Loucy (cell line): Measurements from ENCODE around the gene TTLL5.

Source experiments
- H2AFZ ChIP-seq: fragments of 200-600 bp; sonication (generic); 2 replicates; pipeline ENCODE4 v1.6.0; 2016; ENCODE audit warnings: antibody characterized with exemption, mild to moderate bottlenecking, low read length, moderate library complexity
- H3F3A ChIP-seq: fragments of 200-600 bp; 2 replicates; pipeline ENCODE4 v1.6.0; 2016; ENCODE audit warnings: antibody characterized with exemption, low read depth, mild to moderate bottlenecking
- H3K27me3 ChIP-seq: fragments of 200-600 bp; sonication (generic); 2 replicates; pipeline ENCODE4 v1.6.1; 2014; ENCODE audit warnings: low read length, mild to moderate bottlenecking; ENCODE audit not compliant: insufficient read depth, poor library complexity, severe bottlenecking
- H3K36me3 ChIP-seq: fragments of 200-600 bp; sonication (generic); 2 replicates; pipeline ENCODE4 v1.6.1; 2016; ENCODE audit warnings: low read length; ENCODE audit not compliant: insufficient read depth
- H3K4me1 ChIP-seq: fragments of 200-600 bp; sonication (generic); 2 replicates; pipeline ENCODE4 v1.5.1; 2014; ENCODE audit warnings: low read length, mild to moderate bottlenecking; ENCODE audit not compliant: insufficient read depth, poor library complexity, severe bottlenecking
- H3K4me2 ChIP-seq: fragments of 200-600 bp; sonication (generic); 2 replicates; pipeline ENCODE4 v1.6.0; 2014; ENCODE audit warnings: antibody characterized with exemption, low read length, low read depth, mild to moderate bottlenecking; ENCODE audit not compliant: poor library complexity, severe bottlenecking
- H3K4me3 ChIP-seq: fragments of 200-600 bp; sonication (generic); 2 replicates; pipeline ENCODE4 v1.5.1; 2014; ENCODE audit warnings: low read length, mild to moderate bottlenecking, mixed read lengths; ENCODE audit not compliant: poor library complexity, severe bottlenecking
- H3K79me2 ChIP-seq: fragments of 200-600 bp; sonication (generic); 2 replicates; pipeline ENCODE4 v1.6.1; 2014; ENCODE audit warnings: low read length; ENCODE audit not compliant: insufficient read depth
- H3K9ac ChIP-seq: fragments of 200-600 bp; sonication (generic); 2 replicates; pipeline ENCODE4 v1.6.0; 2014; ENCODE audit warnings: mild to moderate bottlenecking, low read depth, low read length, moderate library complexity; ENCODE audit not compliant: poor library complexity, severe bottlenecking
- H3K9me2 ChIP-seq: fragments of 200-600 bp; sonication (generic); replicated peaks from 2 replicates; pipeline ENCODE4 v1.6.1; 2016; ENCODE audit warnings: low read depth, low read length, mixed read lengths
- H3K9me3 ChIP-seq: fragments of 200-600 bp; sonication (generic); 2 replicates; pipeline ENCODE4 v1.6.1; 2014; ENCODE audit warnings: mild to moderate bottlenecking, antibody characterized with exemption, low read length, low read depth; ENCODE audit not compliant: insufficient read depth
- H4K20me1 ChIP-seq: fragments of 200-600 bp; sonication (generic); 2 replicates; pipeline ENCODE4 v1.6.0; 2014; ENCODE audit warnings: antibody characterized with exemption, low read length, mild to moderate bottlenecking; ENCODE audit not compliant: insufficient read depth, poor library complexity, severe bottlenecking
- EZH2phosphoT487 ChIP-seq: fragments of 200-600 bp; IDR thresholded peaks from 2 replicates; pipeline ENCODE4 v1.6.1; 2018; ENCODE audit warnings: antibody characterized with exemption, mild to moderate bottlenecking, moderate library complexity, borderline replicate concordance
- TF ChIP-seq, protein P1 (sequence below): fragments of 200-600 bp; sonication (generic); conservative IDR thresholded peaks from 2 replicates; pipeline ENCODE4 v1.5.1; 2014; ENCODE audit warnings: mild to moderate bottlenecking, antibody characterized with exemption, low read length

The TTLL5 gene

DNA sequence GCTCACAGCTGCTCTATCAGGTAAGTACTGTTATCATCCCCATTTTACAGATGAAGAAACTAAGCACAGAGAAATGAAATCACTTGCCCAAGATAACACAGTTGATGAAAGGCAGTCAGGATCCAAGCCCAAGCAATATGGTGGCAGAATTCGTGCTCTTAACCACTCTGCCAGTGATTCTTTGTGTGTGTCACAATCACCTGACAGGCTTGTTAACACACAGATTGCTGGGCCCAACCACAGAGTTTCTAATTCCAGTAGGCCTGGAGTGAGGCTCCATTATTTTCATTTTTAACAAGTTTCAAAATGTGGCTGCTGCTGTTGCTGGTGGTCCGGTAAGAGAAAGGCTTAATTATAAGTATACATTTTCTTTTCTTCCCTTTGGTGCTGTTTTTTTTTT lies 186.5 kb downstream of the TTLL5 start:
- no peaks in the 10 kb centered on the region for H3K9me2 ChIP-seq
- no peak overlapping the region for H3K4me3 ChIP-seq
- no peak overlapping the region for H3K9ac ChIP-seq
- H3K4me2 ChIP-seq, result no peak overlapping the region
- H3K36me3 ChIP-seq, result no peaks in the 10 kb centered on the region
- H3F3A ChIP-seq, result no peaks in the 10 kb centered on the region
- no peaks in the 10 kb centered on the region for H3K4me1 ChIP-seq
- no peaks in the 10 kb centered on the region for H4K20me1 ChIP-seq
- TF ChIP-seq, protein P1, sequence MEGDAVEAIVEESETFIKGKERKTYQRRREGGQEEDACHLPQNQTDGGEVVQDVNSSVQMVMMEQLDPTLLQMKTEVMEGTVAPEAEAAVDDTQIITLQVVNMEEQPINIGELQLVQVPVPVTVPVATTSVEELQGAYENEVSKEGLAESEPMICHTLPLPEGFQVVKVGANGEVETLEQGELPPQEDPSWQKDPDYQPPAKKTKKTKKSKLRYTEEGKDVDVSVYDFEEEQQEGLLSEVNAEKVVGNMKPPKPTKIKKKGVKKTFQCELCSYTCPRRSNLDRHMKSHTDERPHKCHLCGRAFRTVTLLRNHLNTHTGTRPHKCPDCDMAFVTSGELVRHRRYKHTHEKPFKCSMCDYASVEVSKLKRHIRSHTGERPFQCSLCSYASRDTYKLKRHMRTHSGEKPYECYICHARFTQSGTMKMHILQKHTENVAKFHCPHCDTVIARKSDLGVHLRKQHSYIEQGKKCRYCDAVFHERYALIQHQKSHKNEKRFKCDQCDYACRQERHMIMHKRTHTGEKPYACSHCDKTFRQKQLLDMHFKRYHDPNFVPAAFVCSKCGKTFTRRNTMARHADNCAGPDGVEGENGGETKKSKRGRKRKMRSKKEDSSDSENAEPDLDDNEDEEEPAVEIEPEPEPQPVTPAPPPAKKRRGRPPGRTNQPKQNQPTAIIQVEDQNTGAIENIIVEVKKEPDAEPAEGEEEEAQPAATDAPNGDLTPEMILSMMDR, result no peak
- TF ChIP-seq EZH2phosphoT487, result no peak
- no peaks in the 10 kb centered on the region for H3K9me3 ChIP-seq
- no peaks in the 10 kb centered on the region for H3K79me2 ChIP-seq
- H2AFZ ChIP-seq, result no peak overlapping the region
- H3K27me3 ChIP-seq, result no peaks in the 10 kb centered on the region

DNA sequence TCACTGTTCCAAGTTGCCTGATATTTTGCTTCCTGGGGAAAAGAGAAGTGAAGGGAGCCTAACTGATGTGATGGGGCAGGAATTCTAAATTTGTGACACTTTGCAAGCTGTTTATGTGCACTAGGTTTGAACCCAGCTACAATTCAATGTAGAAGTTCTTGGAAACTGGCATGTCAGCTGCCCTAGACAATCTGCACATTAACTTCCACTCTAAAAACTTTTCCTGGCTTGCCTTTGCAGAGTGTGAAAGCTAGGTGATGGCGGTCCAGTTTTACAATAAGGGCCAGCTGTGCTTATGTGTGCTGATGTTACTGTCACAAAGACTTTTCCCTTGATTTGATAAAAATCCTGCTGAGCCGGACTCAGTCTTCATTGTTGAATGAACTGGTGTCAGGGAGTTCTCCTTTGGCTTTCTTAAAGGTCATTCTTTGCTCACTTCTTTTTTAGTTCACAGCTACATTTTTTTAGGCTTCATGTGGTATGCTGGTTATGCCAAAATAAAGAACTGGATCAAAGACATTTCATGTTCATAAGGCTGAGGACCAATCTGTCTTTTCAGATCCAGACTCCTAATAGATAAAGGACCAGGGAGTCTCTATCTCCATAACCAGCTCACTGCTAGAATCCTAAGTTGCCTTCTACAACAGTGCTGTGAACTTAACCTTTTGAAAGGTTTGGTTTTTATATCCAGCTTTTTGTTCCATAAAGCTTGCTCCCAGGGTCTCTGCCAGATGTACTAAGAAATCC lies 187.3 kb downstream of the TTLL5 start:
- no peaks in the 10 kb centered on the region for H3K27me3 ChIP-seq
- no peak for TF ChIP-seq EZH2phosphoT487
- TF ChIP-seq, protein P1, result no peak
- no peaks in the 10 kb centered on the region for H3K9me3 ChIP-seq
- H3K4me3 ChIP-seq, result no peak overlapping the region
- no peaks in the 10 kb centered on the region for H3K36me3 ChIP-seq
- H3K4me2 ChIP-seq, result no peak overlapping the region
- no peaks in the 10 kb centered on the region for H3K79me2 ChIP-seq
- no peaks in the 10 kb centered on the region for H3K4me1 ChIP-seq
- H3K9me2 ChIP-seq, result no peaks in the 10 kb centered on the region
- no peaks in the 10 kb centered on the region for H3F3A ChIP-seq
- H4K20me1 ChIP-seq, result no peaks in the 10 kb centered on the region
- H3K9ac ChIP-seq, result no peak overlapping the region
- H2AFZ ChIP-seq, result no peak overlapping the region

DNA sequence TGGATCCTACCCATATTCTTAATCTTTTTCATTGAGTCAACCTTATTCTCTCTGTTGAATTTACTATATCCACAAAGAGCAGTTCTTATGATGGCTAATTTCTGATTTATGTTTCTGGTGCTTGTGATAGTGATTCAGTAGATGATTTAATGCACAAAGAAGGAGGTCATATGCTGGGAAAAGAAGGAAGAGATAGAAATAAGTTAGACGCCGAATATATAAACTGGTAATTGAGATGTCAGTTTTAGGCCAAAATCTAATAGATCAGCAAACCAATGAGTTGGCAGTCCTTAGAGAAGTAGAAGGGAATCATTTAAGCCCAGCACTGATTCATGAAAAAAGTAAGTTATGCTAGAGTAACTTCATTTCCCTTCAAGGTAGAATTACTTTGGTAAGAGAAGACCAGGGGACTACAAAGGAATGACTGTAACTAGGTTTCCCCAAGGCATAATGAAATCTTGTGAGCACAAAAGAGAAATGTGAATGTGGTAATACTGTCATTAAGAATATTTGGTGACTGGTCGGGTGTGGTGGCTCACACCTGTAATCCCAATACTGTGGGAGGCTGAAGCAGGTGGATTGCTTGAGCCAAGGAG lies 188.4 kb downstream of the TTLL5 start:
- Histone ChIP-seq H2AFZ (no peak overlapping the region), H3K9me3 (no peaks in the 10 kb centered on the region), H3K9ac (no peak overlapping the region), H3K4me1 (no peaks in the 10 kb centered on the region), H3K9me2 (no peaks in the 10 kb centered on the region), H4K20me1 (no peaks in the 10 kb centered on the region), H3K36me3 (no peaks in the 10 kb centered on the region), H3K4me3 (no peak overlapping the region), H3K4me2 (no peak overlapping the region), H3K79me2 (no peaks in the 10 kb centered on the region), H3K27me3 (no peaks in the 10 kb centered on the region), H3F3A (no peaks in the 10 kb centered on the region)
- TF ChIP-seq EZH2phosphoT487, result no peak
- TF ChIP-seq, protein P1, result no peak
